ENCODE measurements around the gene AMOTL1. TPM values are rescaled to one million over a fixed set of nuclear protein-coding genes. Genes with fewer than 3 reads are reported as not detected.

AMOTL1 gene, protein sequence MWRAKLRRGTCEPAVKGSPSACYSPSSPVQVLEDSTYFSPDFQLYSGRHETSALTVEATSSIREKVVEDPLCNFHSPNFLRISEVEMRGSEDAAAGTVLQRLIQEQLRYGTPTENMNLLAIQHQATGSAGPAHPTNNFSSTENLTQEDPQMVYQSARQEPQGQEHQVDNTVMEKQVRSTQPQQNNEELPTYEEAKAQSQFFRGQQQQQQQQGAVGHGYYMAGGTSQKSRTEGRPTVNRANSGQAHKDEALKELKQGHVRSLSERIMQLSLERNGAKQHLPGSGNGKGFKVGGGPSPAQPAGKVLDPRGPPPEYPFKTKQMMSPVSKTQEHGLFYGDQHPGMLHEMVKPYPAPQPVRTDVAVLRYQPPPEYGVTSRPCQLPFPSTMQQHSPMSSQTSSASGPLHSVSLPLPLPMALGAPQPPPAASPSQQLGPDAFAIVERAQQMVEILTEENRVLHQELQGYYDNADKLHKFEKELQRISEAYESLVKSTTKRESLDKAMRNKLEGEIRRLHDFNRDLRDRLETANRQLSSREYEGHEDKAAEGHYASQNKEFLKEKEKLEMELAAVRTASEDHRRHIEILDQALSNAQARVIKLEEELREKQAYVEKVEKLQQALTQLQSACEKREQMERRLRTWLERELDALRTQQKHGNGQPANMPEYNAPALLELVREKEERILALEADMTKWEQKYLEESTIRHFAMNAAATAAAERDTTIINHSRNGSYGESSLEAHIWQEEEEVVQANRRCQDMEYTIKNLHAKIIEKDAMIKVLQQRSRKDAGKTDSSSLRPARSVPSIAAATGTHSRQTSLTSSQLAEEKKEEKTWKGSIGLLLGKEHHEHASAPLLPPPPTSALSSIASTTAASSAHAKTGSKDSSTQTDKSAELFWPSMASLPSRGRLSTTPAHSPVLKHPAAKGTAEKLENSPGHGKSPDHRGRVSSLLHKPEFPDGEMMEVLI
- total RNA-seq, result 10 to 100 TPM; 47.2 to 91.6 (median 66.9) TPM

GRCh38 chr11:94767701-94768601 is at the start of gene AMOTL1:
Gene AMOTL1, plus strand, starts transcription at chr11:94768356. Its CDS starts 156 bp downstream, at chr11:94768512.
- Histone ChIP-seq H3K36me3 (no peaks in the 10 kb centered on the region), H3K27me3 (no peaks in the 10 kb centered on the region), H3K27ac (peak within 1 kb of the TSS; percentile 93 to 99 (median 95)), H3K4me1 (peaks cover 0 to 64% (median 28%) of the 10 kb centered on the region in 3 donors), H3K4me3 (peak within 1 kb of the TSS; percentile 64 to 92 (median 83)), H3K9me3 (no peaks in the 10 kb centered on the region)
- intact Hi-C loops (cut with DNase I), result no loop called here
- WGBS, 2 donors, result 8 to 9% methylated on average over 11 to 20 of the region's 57 CpGs
- peak in 3 of 4 donors; percentile 44 to 82 (median 75) for TF ChIP-seq POLR2A (IDR thresholded peaks at IDR 0.05)
- no peak for TF ChIP-seq CTCF (IDR thresholded peaks at IDR 0.05)
- DNase-seq, result peak; percentile 4

- no peaks in the 10 kb centered on the region for H3K27me3 ChIP-seq
- 53 to 68% methylated on average over 3 of the region's 3 CpGs for WGBS, 2 donors
- peaks cover 0 to 18% (median 3%) of the 10 kb centered on the region in 3 donors for H3K4me1 ChIP-seq
- intact Hi-C loops (cut with DNase I), result no loop called here
- DNase-seq, result no peak
- no peak overlapping the region for H3K4me3 ChIP-seq
- no peak overlapping the region for H3K27ac ChIP-seq
- H3K36me3 ChIP-seq, result no peaks in the 10 kb centered on the region
- TF ChIP-seq POLR2A (IDR thresholded peaks at IDR 0.05) (no peak), CTCF (IDR thresholded peaks at IDR 0.05) (no peak)
- no peaks in the 10 kb centered on the region for H3K9me3 ChIP-seq
Measured at GRCh38 chr11:94719876-94720275, 48.3 kb upstream of the AMOTL1 start.

- H3K27ac ChIP-seq, result peak overlapping the region in 1 of 4 donors; percentile 33
- no peak for DNase-seq
- no peak overlapping the region for H3K4me3 ChIP-seq
- intact Hi-C loops (cut with DNase I), result no loop called here
- no peaks in the 10 kb centered on the region for H3K9me3 ChIP-seq
- H3K36me3 ChIP-seq, result no peaks in the 10 kb centered on the region
- no peak for TF ChIP-seq POLR2A (IDR thresholded peaks at IDR 0.05)
- no peak for TF ChIP-seq CTCF (IDR thresholded peaks at IDR 0.05)
- peaks cover 0 to 24% (median 3%) of the 10 kb centered on the region in 3 donors for H3K4me1 ChIP-seq
- 26 to 63% methylated on average over 2 of the region's 2 CpGs for WGBS, 2 donors
- H3K27me3 ChIP-seq, result no peaks in the 10 kb centered on the region
Measured at GRCh38 chr11:94721565-94722292, 46.4 kb upstream of the AMOTL1 start.

- no peaks in the 10 kb centered on the region for H3K36me3 ChIP-seq
- DNase-seq, result no peak
- intact Hi-C loops (cut with DNase I), result no loop called here
- no peaks in the 10 kb centered on the region for H3K27me3 ChIP-seq
- H3K4me3 ChIP-seq, result no peak overlapping the region
- WGBS, 2 donors, result 61 to 71% methylated on average over 1 of the region's 1 CpG
- peaks cover 0 to 26% (median 3%) of the 10 kb centered on the region in 3 donors for H3K4me1 ChIP-seq
- TF ChIP-seq POLR2A (IDR thresholded peaks at IDR 0.05), result no peak
- TF ChIP-seq CTCF (IDR thresholded peaks at IDR 0.05), result no peak
- H3K9me3 ChIP-seq, result no peaks in the 10 kb centered on the region
- H3K27ac ChIP-seq, result no peak overlapping the region
Measured at GRCh38 chr11:94722735-94723134, 45.4 kb upstream of the AMOTL1 start.

Measured in esophagus squamous epithelium (tissue), 5 donors.